OCI-LY3 (cell line): ENCODE results near the gene CRYBG1.
"Not testable (repeated sequence)": the region's sequence is repeated elsewhere in the genome, so short reads cannot be mapped to it uniquely, and the experiment has no call there.

Experiments
- CTCF ChIP-seq: fragments of 200-600, 300-600 bp; sonication (generic); IDR thresholded peaks from 2 replicates; pipeline ENCODE4 v1.5.1; 2014; ENCODE audit warnings: antibody characterized with exemption, low read length, low read depth
- EZH2phosphoT487 ChIP-seq: fragments of 200-600 bp; shearing (Covaris generic); IDR thresholded peaks from 2 replicates; pipeline ENCODE4 v1.6.1; 2018; ENCODE audit warnings: antibody characterized with exemption, mixed run types, low read depth

DNA sequence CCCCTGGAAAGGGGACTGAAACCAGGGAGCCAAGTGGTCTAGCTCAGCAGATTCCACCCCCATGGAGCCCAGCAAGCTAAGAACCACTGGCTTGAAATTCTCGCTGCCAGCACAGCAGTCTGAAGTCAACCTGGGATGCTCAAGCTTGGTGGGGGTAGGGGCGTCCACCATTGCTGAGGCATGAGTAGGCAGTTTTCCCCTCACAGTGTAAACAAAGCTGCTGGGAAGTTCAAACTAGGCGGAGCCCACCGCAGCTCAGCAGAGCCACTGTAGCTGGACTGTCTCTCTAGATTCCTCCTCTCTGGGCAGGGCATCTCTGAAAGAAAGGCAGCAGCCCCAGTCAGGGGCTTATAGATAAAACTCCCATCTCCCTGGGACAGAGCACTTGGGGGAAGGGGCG is 44.5 kb downstream of the CRYBG1 start:
- not testable (repeated sequence) for TF ChIP-seq CTCF, EZH2phosphoT487
